ENCODE measurements around the gene TRA2B. TPM values are rescaled to one million over a fixed set of nuclear protein-coding genes. Genes with fewer than 3 reads are reported as not detected.

TRA2B gene
- total RNA-seq, 4 donors from 2014 or later: 134 to 216 (median 201) TPM

DNA sequence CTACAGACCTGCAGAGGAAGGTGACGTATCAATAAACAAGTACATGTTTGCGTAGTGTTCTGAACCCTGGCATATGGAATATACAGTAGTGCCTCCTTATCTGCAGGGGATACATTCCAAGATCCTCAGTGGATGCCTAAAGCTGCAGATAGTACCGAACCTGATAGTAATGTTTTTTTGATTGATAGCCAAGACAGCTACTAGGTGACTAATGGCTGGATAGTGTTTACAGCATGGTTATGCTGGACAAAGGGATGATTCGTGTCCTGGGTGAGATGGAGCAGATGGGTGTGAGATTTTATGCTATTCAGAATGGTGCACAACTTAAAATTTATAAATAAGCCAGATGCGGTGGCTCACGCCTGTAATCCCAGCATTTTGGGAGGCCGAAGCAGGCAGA, 57.2 kb downstream of the TRA2B start:
- Histone ChIP-seq H3K27ac (no peak overlapping the region), H3K4me1 (no peaks in the 10 kb centered on the region), H3K9me3 (no peaks in the 10 kb centered on the region), H3K4me3 (no peak overlapping the region), H3K27me3 (no peaks in the 10 kb centered on the region), H3K36me3 (no peaks in the 10 kb centered on the region)
- WGBS, 2 donors: 90% methylated on average over 7 of the region's 7 CpGs
- TF ChIP-seq, protein P1, sequence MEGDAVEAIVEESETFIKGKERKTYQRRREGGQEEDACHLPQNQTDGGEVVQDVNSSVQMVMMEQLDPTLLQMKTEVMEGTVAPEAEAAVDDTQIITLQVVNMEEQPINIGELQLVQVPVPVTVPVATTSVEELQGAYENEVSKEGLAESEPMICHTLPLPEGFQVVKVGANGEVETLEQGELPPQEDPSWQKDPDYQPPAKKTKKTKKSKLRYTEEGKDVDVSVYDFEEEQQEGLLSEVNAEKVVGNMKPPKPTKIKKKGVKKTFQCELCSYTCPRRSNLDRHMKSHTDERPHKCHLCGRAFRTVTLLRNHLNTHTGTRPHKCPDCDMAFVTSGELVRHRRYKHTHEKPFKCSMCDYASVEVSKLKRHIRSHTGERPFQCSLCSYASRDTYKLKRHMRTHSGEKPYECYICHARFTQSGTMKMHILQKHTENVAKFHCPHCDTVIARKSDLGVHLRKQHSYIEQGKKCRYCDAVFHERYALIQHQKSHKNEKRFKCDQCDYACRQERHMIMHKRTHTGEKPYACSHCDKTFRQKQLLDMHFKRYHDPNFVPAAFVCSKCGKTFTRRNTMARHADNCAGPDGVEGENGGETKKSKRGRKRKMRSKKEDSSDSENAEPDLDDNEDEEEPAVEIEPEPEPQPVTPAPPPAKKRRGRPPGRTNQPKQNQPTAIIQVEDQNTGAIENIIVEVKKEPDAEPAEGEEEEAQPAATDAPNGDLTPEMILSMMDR (IDR thresholded peaks at IDR 0.05): no peak
- TF ChIP-seq POLR2A (IDR thresholded peaks at IDR 0.05) (no peak), EP300 (IDR thresholded peaks at IDR 0.05) (no peak)
- DNase-seq (ENCODE audit: low spot score in 2 of 2): no peak

DNA sequence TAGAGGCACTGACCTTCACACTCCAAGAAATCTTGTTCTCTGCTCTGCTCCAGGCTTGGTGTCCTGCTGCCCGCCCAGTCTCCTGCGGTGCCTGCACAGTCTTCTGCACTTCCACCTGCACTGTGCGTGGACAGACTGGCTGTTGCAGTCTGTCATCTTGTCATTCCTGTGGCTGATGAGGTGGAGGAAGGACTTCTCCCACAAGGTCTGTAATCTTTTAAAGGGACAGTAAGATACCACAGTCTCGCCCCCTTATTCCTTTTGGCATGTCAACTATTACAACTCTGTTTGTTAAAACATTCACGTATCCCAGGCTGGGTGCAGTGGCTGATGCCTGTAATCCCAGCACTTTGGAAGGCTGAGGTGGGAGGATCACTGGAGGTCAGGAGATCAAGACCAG, 58.9 kb downstream of the TRA2B start:
- TF ChIP-seq POLR2A (IDR thresholded peaks at IDR 0.05) (no peak), EP300 (IDR thresholded peaks at IDR 0.05) (no peak)
- TF ChIP-seq, protein P1 (IDR thresholded peaks at IDR 0.05): no peak
- Histone ChIP-seq H3K4me1 (no peaks in the 10 kb centered on the region), H3K9me3 (no peaks in the 10 kb centered on the region), H3K36me3 (no peaks in the 10 kb centered on the region), H3K4me3 (no peak overlapping the region), H3K27me3 (no peaks in the 10 kb centered on the region), H3K27ac (no peak overlapping the region)
- 78 to 82% methylated on average over 5 of the region's 5 CpGs for WGBS, 2 donors
- DNase-seq (ENCODE audit: low spot score in 2 of 2): no peak

DNA sequence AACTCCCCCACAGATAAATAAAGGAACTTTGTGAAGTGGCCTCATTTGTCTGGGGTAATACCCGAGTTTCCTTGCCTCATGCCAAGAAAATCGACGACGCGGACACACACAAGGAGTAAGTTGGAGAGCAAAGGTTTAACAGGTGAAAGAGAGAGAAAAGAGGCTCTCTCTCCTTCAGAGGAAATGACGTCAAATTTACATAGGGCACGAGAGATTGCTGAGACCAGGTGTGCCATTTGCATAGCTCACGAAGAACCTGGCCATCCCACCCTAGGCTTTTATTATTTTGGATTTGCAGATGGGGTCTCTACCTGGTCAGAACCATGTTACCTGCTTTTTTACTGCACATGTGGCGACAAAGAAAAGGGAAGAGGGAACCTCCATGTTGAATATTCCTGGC, 63.7 kb downstream of the TRA2B start:
- Histone ChIP-seq H3K27ac (no peak overlapping the region), H3K4me3 (no peak overlapping the region), H3K36me3 (no peaks in the 10 kb centered on the region), H3K4me1 (no peaks in the 10 kb centered on the region), H3K9me3 (peaks cover 0 to 2% (median 0%) of the 10 kb centered on the region in 4 donors), H3K27me3 (no peaks in the 10 kb centered on the region)
- 63 to 66% methylated on average over 9 of the region's 9 CpGs for WGBS, 2 donors
- TF ChIP-seq, protein P1 (IDR thresholded peaks at IDR 0.05): no peak
- no peak for TF ChIP-seq EP300 (IDR thresholded peaks at IDR 0.05)
- no peak for DNase-seq (ENCODE audit: low spot score in 2 of 2)

DNA sequence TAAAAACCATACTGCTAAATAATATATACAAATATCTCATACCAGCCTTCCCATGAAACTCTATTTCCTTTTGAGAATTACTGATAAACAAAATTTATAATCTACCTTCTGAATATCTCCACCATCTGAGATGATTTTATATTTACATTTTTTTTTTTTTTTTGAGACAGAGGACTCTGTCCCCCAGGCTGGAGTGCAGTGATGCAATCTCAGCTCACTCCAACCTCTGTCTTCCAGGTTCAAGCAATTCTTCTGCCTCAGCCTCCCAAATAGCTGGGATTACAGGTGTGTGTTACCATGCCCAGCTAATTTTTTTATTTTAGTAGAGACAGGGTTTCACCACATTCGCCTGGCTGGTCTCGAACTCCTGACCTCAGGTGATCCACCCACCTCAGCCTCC, 70.2 kb downstream of the TRA2B start:
- DNase-seq (ENCODE audit: low spot score in 2 of 2): no peak
- Histone ChIP-seq H3K27ac (no peak overlapping the region), H3K9me3 (peaks cover 0 to 6% (median 0%) of the 10 kb centered on the region in 4 donors), H3K36me3 (no peaks in the 10 kb centered on the region), H3K4me1 (no peaks in the 10 kb centered on the region), H3K4me3 (no peak overlapping the region), H3K27me3 (no peaks in the 10 kb centered on the region)
- no peak for TF ChIP-seq POLR2A (IDR thresholded peaks at IDR 0.05)
- TF ChIP-seq, protein P1 (IDR thresholded peaks at IDR 0.05): no peak
- no peak for TF ChIP-seq EP300 (IDR thresholded peaks at IDR 0.05)
- 88 to 92% methylated on average over 2 of the region's 2 CpGs for WGBS, 2 donors

DNA sequence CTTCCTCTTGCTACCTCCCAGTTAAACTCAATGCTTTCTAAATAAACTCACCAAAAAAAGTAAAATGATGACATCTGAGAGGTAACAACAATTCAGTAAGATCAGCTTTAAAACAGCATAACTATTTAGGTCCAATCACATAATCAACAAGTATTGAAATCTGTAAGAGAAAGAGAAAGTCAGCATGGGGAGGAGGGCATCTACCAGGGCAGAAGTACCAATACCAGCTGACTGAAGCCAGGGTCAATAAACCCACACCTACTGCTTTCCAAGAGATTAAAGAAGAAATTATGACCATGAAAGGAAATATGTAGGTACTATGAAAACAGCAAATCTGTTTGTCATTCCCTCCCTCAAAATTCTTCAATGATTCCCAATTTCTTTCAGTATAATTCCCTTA, 70.8 kb downstream of the TRA2B start:
- Histone ChIP-seq H3K27me3 (no peaks in the 10 kb centered on the region), H3K4me3 (no peak overlapping the region), H3K27ac (no peak overlapping the region), H3K9me3 (peaks cover 0 to 6% (median 0%) of the 10 kb centered on the region in 4 donors), H3K4me1 (no peaks in the 10 kb centered on the region), H3K36me3 (no peaks in the 10 kb centered on the region)
- DNase-seq (ENCODE audit: low spot score in 2 of 2): no peak
- TF ChIP-seq EP300 (IDR thresholded peaks at IDR 0.05): no peak
- TF ChIP-seq, protein P1 (IDR thresholded peaks at IDR 0.05): no peak
- no peak for TF ChIP-seq POLR2A (IDR thresholded peaks at IDR 0.05)
